Measurements from ENCODE around the gene CFAP20.
"Not testable (repeated sequence)": the region's sequence is repeated elsewhere in the genome, so short reads cannot be mapped to it uniquely, and the experiment has no call there.

Gene CFAP20

GRCh38 chr16:58109330-58109729, 19.9 kb downstream of the CFAP20 start:
- no peak overlapping the region for H3K27ac ChIP-seq (ENCODE audit: low read length)
- no peak overlapping the region for H3K9ac ChIP-seq (ENCODE audit: low read length)
- H3K4me1 ChIP-seq (ENCODE audit: control insufficient read depth, low read depth, low read length) = peaks cover 28% of the 10 kb centered on the region
- H3K4me3 ChIP-seq (ENCODE audit: low read length) = no peak overlapping the region
- no peaks in the 10 kb centered on the region for H3K27me3 ChIP-seq (ENCODE audit: control insufficient read depth, insufficient read depth, low read length)
- peaks cover 6% of the 10 kb centered on the region for H3K36me3 ChIP-seq (ENCODE audit: control insufficient read depth, low read depth, low read length)
- no peaks in the 10 kb centered on the region for H3K9me3 ChIP-seq (ENCODE audit: control insufficient read depth, low read depth, low read length)

- H3K27ac ChIP-seq (ENCODE audit: low read length) = no peak overlapping the region
- H3K9me3 ChIP-seq (ENCODE audit: control insufficient read depth, low read depth, low read length) = no peaks in the 10 kb centered on the region
These were observed 21.5 kb downstream of the CFAP20 start for GRCh38 chr16:58107709-58108108.

GRCh38 chr16:58107228-58107627, 22.0 kb downstream of the CFAP20 start:
- Histone ChIP-seq H3K27me3 (ENCODE audit: control insufficient read depth, insufficient read depth, low read length) (no peaks in the 10 kb centered on the region), H3K27ac (ENCODE audit: low read length) (no peak overlapping the region), H3K9ac (ENCODE audit: low read length) (no peak overlapping the region), H3K36me3 (ENCODE audit: control insufficient read depth, low read depth, low read length) (no peaks in the 10 kb centered on the region), H3K4me1 (ENCODE audit: control insufficient read depth, low read depth, low read length) (peaks cover 28% of the 10 kb centered on the region), H3K4me3 (ENCODE audit: low read length) (no peak overlapping the region), H3K9me3 (ENCODE audit: control insufficient read depth, low read depth, low read length) (no peaks in the 10 kb centered on the region)

More at GRCh38 chr16:58107709-58108108, 21.5 kb downstream of the CFAP20 start:
- Histone ChIP-seq H3K27me3 (ENCODE audit: control insufficient read depth, insufficient read depth, low read length) (no peaks in the 10 kb centered on the region), H3K9ac (ENCODE audit: low read length) (no peak overlapping the region), H3K4me1 (ENCODE audit: control insufficient read depth, low read depth, low read length) (peaks cover 28% of the 10 kb centered on the region), H3K36me3 (ENCODE audit: control insufficient read depth, low read depth, low read length) (no peaks in the 10 kb centered on the region), H3K4me3 (ENCODE audit: low read length) (no peak overlapping the region)

- no peak overlapping the region for H3K9ac ChIP-seq (ENCODE audit: low read length)
- no peaks in the 10 kb centered on the region for H3K9me3 ChIP-seq (ENCODE audit: control insufficient read depth, low read depth, low read length)
- H3K4me1 ChIP-seq (ENCODE audit: control insufficient read depth, low read depth, low read length) = peaks cover 21% of the 10 kb centered on the region
- no peaks in the 10 kb centered on the region for H3K27me3 ChIP-seq (ENCODE audit: control insufficient read depth, insufficient read depth, low read length)
- H3K36me3 ChIP-seq (ENCODE audit: control insufficient read depth, low read depth, low read length) = no peaks in the 10 kb centered on the region
- no peak overlapping the region for H3K4me3 ChIP-seq (ENCODE audit: low read length)
- H3K27ac ChIP-seq (ENCODE audit: low read length) = no peak overlapping the region
These were observed 23.6 kb downstream of the CFAP20 start for GRCh38 chr16:58105631-58106030.

- no peak overlapping the region for H3K9ac ChIP-seq (ENCODE audit: low read length)
- H3K27ac ChIP-seq (ENCODE audit: low read length) = no peak overlapping the region
- no peaks in the 10 kb centered on the region for H3K9me3 ChIP-seq (ENCODE audit: control insufficient read depth, low read depth, low read length)
- peaks cover 8% of the 10 kb centered on the region for H3K4me1 ChIP-seq (ENCODE audit: control insufficient read depth, low read depth, low read length)
- H3K27me3 ChIP-seq (ENCODE audit: control insufficient read depth, insufficient read depth, low read length) = no peaks in the 10 kb centered on the region
- no peak overlapping the region for H3K4me3 ChIP-seq (ENCODE audit: low read length)
- H3K36me3 ChIP-seq (ENCODE audit: control insufficient read depth, low read depth, low read length) = no peaks in the 10 kb centered on the region
These were observed 26.4 kb downstream of the CFAP20 start for GRCh38 chr16:58102665-58103392.

GRCh38 chr16:58099956-58100300, 29.3 kb downstream of the CFAP20 start:
- no peaks in the 10 kb centered on the region for H3K36me3 ChIP-seq (ENCODE audit: control insufficient read depth, low read depth, low read length)
- no peak overlapping the region for H3K4me3 ChIP-seq (ENCODE audit: low read length)
- no peaks in the 10 kb centered on the region for H3K9me3 ChIP-seq (ENCODE audit: control insufficient read depth, low read depth, low read length)
- no peaks in the 10 kb centered on the region for H3K27me3 ChIP-seq (ENCODE audit: control insufficient read depth, insufficient read depth, low read length)
- H3K27ac ChIP-seq (ENCODE audit: low read length) = no peak overlapping the region
- no peaks in the 10 kb centered on the region for H3K4me1 ChIP-seq (ENCODE audit: control insufficient read depth, low read depth, low read length)
- no peak overlapping the region for H3K9ac ChIP-seq (ENCODE audit: low read length)

- Histone ChIP-seq H3K9me3 (ENCODE audit: control insufficient read depth, low read depth, low read length) (no peaks in the 10 kb centered on the region), H3K9ac (ENCODE audit: low read length) (no peak overlapping the region), H3K27ac (ENCODE audit: low read length) (no peak overlapping the region), H3K4me3 (ENCODE audit: low read length) (no peak overlapping the region), H3K36me3 (ENCODE audit: control insufficient read depth, low read depth, low read length) (no peaks in the 10 kb centered on the region), H3K4me1 (ENCODE audit: control insufficient read depth, low read depth, low read length) (no peaks in the 10 kb centered on the region), H3K27me3 (ENCODE audit: control insufficient read depth, insufficient read depth, low read length) (no peaks in the 10 kb centered on the region)
These were observed 29.9 kb downstream of the CFAP20 start for GRCh38 chr16:58099097-58099955.

GRCh38 chr16:58098207-58099096, 30.7 kb downstream of the CFAP20 start:
- H3K9ac ChIP-seq (ENCODE audit: low read length) = no peak overlapping the region
- H3K27ac ChIP-seq (ENCODE audit: low read length) = no peak overlapping the region
- no peaks in the 10 kb centered on the region for H3K4me1 ChIP-seq (ENCODE audit: control insufficient read depth, low read depth, low read length)

GRCh38 chr16:58096249-58096648, 32.9 kb downstream of the CFAP20 start:
- H3K36me3 ChIP-seq (ENCODE audit: control insufficient read depth, low read depth, low read length) = no peaks in the 10 kb centered on the region
- H3K9me3 ChIP-seq (ENCODE audit: control insufficient read depth, low read depth, low read length) = no peaks in the 10 kb centered on the region
- H3K27ac ChIP-seq (ENCODE audit: low read length) = no peak overlapping the region
- H3K4me1 ChIP-seq (ENCODE audit: control insufficient read depth, low read depth, low read length) = no peaks in the 10 kb centered on the region
- no peak overlapping the region for H3K4me3 ChIP-seq (ENCODE audit: low read length)
- no peaks in the 10 kb centered on the region for H3K27me3 ChIP-seq (ENCODE audit: control insufficient read depth, insufficient read depth, low read length)
- H3K9ac ChIP-seq (ENCODE audit: low read length) = no peak overlapping the region

More at GRCh38 chr16:58098207-58099096, 30.7 kb downstream of the CFAP20 start:
- H3K36me3 ChIP-seq (ENCODE audit: control insufficient read depth, low read depth, low read length) = no peaks in the 10 kb centered on the region
- H3K27me3 ChIP-seq (ENCODE audit: control insufficient read depth, insufficient read depth, low read length) = no peaks in the 10 kb centered on the region
- H3K9me3 ChIP-seq (ENCODE audit: control insufficient read depth, low read depth, low read length) = no peaks in the 10 kb centered on the region
- H3K4me3 ChIP-seq (ENCODE audit: low read length) = no peak overlapping the region

- not testable (repeated sequence) for H3K36me3 ChIP-seq (ENCODE audit: control insufficient read depth, low read depth, low read length); H3K27ac ChIP-seq (ENCODE audit: low read length); H3K9me3 ChIP-seq (ENCODE audit: control insufficient read depth, low read depth, low read length); H3K27me3 ChIP-seq (ENCODE audit: control insufficient read depth, insufficient read depth, low read length); H3K4me3 ChIP-seq (ENCODE audit: low read length); H3K4me1 ChIP-seq (ENCODE audit: control insufficient read depth, low read depth, low read length); H3K9ac ChIP-seq (ENCODE audit: low read length)
These were observed 33.6 kb downstream of the CFAP20 start for GRCh38 chr16:58095575-58095960.

- no peaks in the 10 kb centered on the region for H3K27me3 ChIP-seq (ENCODE audit: control insufficient read depth, insufficient read depth, low read length)
- no peaks in the 10 kb centered on the region for H3K9me3 ChIP-seq (ENCODE audit: control insufficient read depth, low read depth, low read length)
- H3K36me3 ChIP-seq (ENCODE audit: control insufficient read depth, low read depth, low read length) = no peaks in the 10 kb centered on the region
- H3K9ac ChIP-seq (ENCODE audit: low read length) = no peak overlapping the region
- no peaks in the 10 kb centered on the region for H3K4me1 ChIP-seq (ENCODE audit: control insufficient read depth, low read depth, low read length)
- no peak overlapping the region for H3K4me3 ChIP-seq (ENCODE audit: low read length)
- H3K27ac ChIP-seq (ENCODE audit: low read length) = no peak overlapping the region
These were observed 34.2 kb downstream of the CFAP20 start for GRCh38 chr16:58094791-58095574.

All from iPS-18a (cell line).